OCI-LY1 (cell line): Measurements from ENCODE around the gene CCDC116.

ENCODE experiments used
- CTCF ChIP-seq: fragments of 200-600 bp; sonication (generic), shearing (Covaris generic); IDR thresholded peaks from 2 replicates; pipeline ENCODE4 v1.5.1; 2017; ENCODE audit warnings: mild to moderate bottlenecking, antibody characterized with exemption, low read length, moderate library complexity, mixed read lengths
- EZH2 ChIP-seq: fragments of 200-600 bp; sonication (generic), shearing (Covaris generic); IDR thresholded peaks from 2 replicates; pipeline ENCODE4 v1.8.0; 2017; ENCODE audit warnings: borderline replicate concordance, mixed run types, mild to moderate bottlenecking, antibody characterized with exemption, low read length, moderate library complexity, mixed read lengths

- TF ChIP-seq CTCF = no peak
- no peak for TF ChIP-seq EZH2
Measured at GRCh38 chr22:21622919-21623647, 9.5 kb upstream of the CCDC116 start.
